ENCODE measurements around the gene ANKDD1B. TPM values are rescaled to one million over a fixed set of nuclear protein-coding genes. Genes with fewer than 3 reads are reported as not detected.

The ANKDD1B gene
- total RNA-seq, 4 donors from 2014 or later, result 0.33 to 0.83 TPM; not detected in 2

GRCh38 chr5:75639535-75640311, 28.5 kb downstream of the ANKDD1B start:
- TF ChIP-seq POLR2AphosphoS5 (IDR thresholded peaks at IDR 0.05) (no peak), POLR2A (IDR thresholded peaks at IDR 0.05; ENCODE audit: low read depth) (no peak), EP300 (IDR thresholded peaks at IDR 0.05) (no peak), CTCF (IDR thresholded peaks at IDR 0.05) (no peak)
- Histone ChIP-seq H3K36me3 (no peaks in the 10 kb centered on the region), H3K27ac (replicated peaks in 1 of 4) (no peak overlapping the region), H3K4me3 (no peak overlapping the region), H3K4me1 (no peaks in the 10 kb centered on the region), H3K9me3 (peaks cover 0 to 3% (median 0%) of the 10 kb centered on the region in 4 donors), H3K27me3 (no peaks in the 10 kb centered on the region)
- DNase-seq (ENCODE audit: extremely low spot score), result no peak
- intact Hi-C loops (cut with DNase I), result no loop called here
- 79% methylated on average over 3 of the region's 3 CpGs for WGBS

- Histone ChIP-seq H3K4me1 (no peaks in the 10 kb centered on the region), H3K4me3 (no peak overlapping the region), H3K27me3 (no peaks in the 10 kb centered on the region), H3K9me3 (peaks cover 0 to 3% (median 0%) of the 10 kb centered on the region in 4 donors), H3K27ac (replicated peaks in 1 of 4) (no peak overlapping the region), H3K36me3 (no peaks in the 10 kb centered on the region)
- intact Hi-C loops (cut with DNase I), result no loop called here
- no peak for DNase-seq (ENCODE audit: extremely low spot score)
- no peak for TF ChIP-seq EP300 (IDR thresholded peaks at IDR 0.05)
Measured at GRCh38 chr5:75640395-75640794, 29.1 kb downstream of the ANKDD1B start.

- TF ChIP-seq CTCF (IDR thresholded peaks at IDR 0.05) (no peak), EP300 (IDR thresholded peaks at IDR 0.05) (no peak), POLR2A (IDR thresholded peaks at IDR 0.05; ENCODE audit: low read depth) (no peak), POLR2AphosphoS5 (IDR thresholded peaks at IDR 0.05) (no peak)
- 69% methylated on average over 2 of the region's 2 CpGs for WGBS
- H3K4me1 ChIP-seq, result no peaks in the 10 kb centered on the region
Measured at GRCh38 chr5:75640826-75641225, 29.6 kb downstream of the ANKDD1B start.

GRCh38 chr5:75648712-75649111, 37.5 kb downstream of the ANKDD1B start:
- Histone ChIP-seq H3K4me3 (no peak overlapping the region), H3K4me1 (no peaks in the 10 kb centered on the region), H3K27ac (replicated peaks in 1 of 4) (no peak overlapping the region), H3K27me3 (no peaks in the 10 kb centered on the region), H3K36me3 (no peaks in the 10 kb centered on the region), H3K9me3 (no peaks in the 10 kb centered on the region)
- 94% methylated on average over 2 of the region's 2 CpGs for WGBS
- no peak for DNase-seq (ENCODE audit: extremely low spot score)
- TF ChIP-seq EP300 (IDR thresholded peaks at IDR 0.05) (no peak), POLR2A (IDR thresholded peaks at IDR 0.05; ENCODE audit: low read depth) (no peak), POLR2AphosphoS5 (IDR thresholded peaks at IDR 0.05) (no peak), CTCF (IDR thresholded peaks at IDR 0.05) (no peak)
- intact Hi-C loops (cut with DNase I), result no loop called here

More at GRCh38 chr5:75640826-75641225, 29.6 kb downstream of the ANKDD1B start:
- Histone ChIP-seq H3K27me3 (no peaks in the 10 kb centered on the region), H3K36me3 (no peaks in the 10 kb centered on the region), H3K4me3 (no peak overlapping the region), H3K27ac (replicated peaks in 1 of 4) (no peak overlapping the region), H3K9me3 (peaks cover 0 to 3% (median 0%) of the 10 kb centered on the region in 4 donors)
- DNase-seq (ENCODE audit: extremely low spot score), result no peak
- intact Hi-C loops (cut with DNase I), result no loop called here

GRCh38 chr5:75651575-75652238, 40.5 kb downstream of the ANKDD1B start:
- WGBS, result 95% methylated on average over 4 of the region's 4 CpGs
- TF ChIP-seq POLR2AphosphoS5 (IDR thresholded peaks at IDR 0.05) (no peak), EP300 (IDR thresholded peaks at IDR 0.05) (no peak), CTCF (IDR thresholded peaks at IDR 0.05) (no peak), POLR2A (IDR thresholded peaks at IDR 0.05; ENCODE audit: low read depth) (no peak)
- Histone ChIP-seq H3K9me3 (no peaks in the 10 kb centered on the region), H3K4me3 (no peak overlapping the region), H3K4me1 (peaks cover 0 to 7% (median 4%) of the 10 kb centered on the region in 4 donors), H3K27me3 (no peaks in the 10 kb centered on the region), H3K27ac (replicated peaks in 1 of 4) (no peak overlapping the region), H3K36me3 (no peaks in the 10 kb centered on the region)
- intact Hi-C loops (cut with DNase I), result no loop called here
- no peak for DNase-seq (ENCODE audit: extremely low spot score)

Measured in esophagus muscularis mucosa (tissue), 4 donors.